SK-N-MC (cell line): ENCODE results near the gene KRT24.

ENCODE experiments used
- EZH2 ChIP-seq: fragments of 200-600 bp; sonication (generic); IDR thresholded peaks from one replicate; pipeline ENCODE4 v1.6.1; 2017; ENCODE audit warnings: antibody characterized with exemption
- FOXP2 ChIP-seq: optimal IDR thresholded peaks from 2 replicates; pipeline ENCODE3; 2011; ENCODE audit warnings: mild to moderate bottlenecking, moderate library complexity; ENCODE audit not compliant: insufficient read depth; ENCODE audit errors: extremely low read length, control extremely low read depth
- POLR2AphosphoS5 ChIP-seq: IDR thresholded peaks from 2 replicates; pipeline ENCODE4 v1.6.1; 2012; ENCODE audit warnings: mild to moderate bottlenecking, low read depth, low read length, borderline replicate concordance

GRCh38 chr17:40705584-40705983 lies 2.0 kb upstream of the KRT24 start:
- no peak for TF ChIP-seq EZH2
- no peak for TF ChIP-seq POLR2AphosphoS5
- TF ChIP-seq FOXP2 = no peak
